ENCODE measurements around the gene FZR1.

The FZR1 gene

GRCh38 chr19:3513229-3514140, 7.4 kb downstream of the FZR1 start:
- TF ChIP-seq CTCF (IDR thresholded peaks at IDR 0.05; ENCODE audit: insufficient read depth, missing control alignments), result no peak
- DNase-seq (ENCODE audit: insufficient read length, low spot score) (no peak), FAIRE-seq (no peak)

- no peak for FAIRE-seq
These were observed 8.8 kb downstream of the FZR1 start for GRCh38 chr19:3514930-3515329.

GRCh38 chr19:3515891-3516422, 9.8 kb downstream of the FZR1 start:
- no peak for TF ChIP-seq CTCF (IDR thresholded peaks at IDR 0.05; ENCODE audit: insufficient read depth, missing control alignments)
- no peak for DNase-seq (ENCODE audit: insufficient read length, low spot score)
- no peak for FAIRE-seq

More at GRCh38 chr19:3514930-3515329, 8.8 kb downstream of the FZR1 start:
- no peak for TF ChIP-seq CTCF (IDR thresholded peaks at IDR 0.05; ENCODE audit: insufficient read depth, missing control alignments)
- no peak for DNase-seq (ENCODE audit: insufficient read length, low spot score)

- DNase-seq (ENCODE audit: insufficient read length, low spot score) (no peak), FAIRE-seq (no peak)
- no peak for TF ChIP-seq CTCF (IDR thresholded peaks at IDR 0.05; ENCODE audit: insufficient read depth, missing control alignments)
These were observed 10.6 kb downstream of the FZR1 start for GRCh38 chr19:3516675-3517207.

- TF ChIP-seq CTCF (IDR thresholded peaks at IDR 0.05; ENCODE audit: insufficient read depth, missing control alignments), result no peak
- no peak for DNase-seq (ENCODE audit: insufficient read length, low spot score)
- no peak for FAIRE-seq
These were observed 11.5 kb downstream of the FZR1 start for GRCh38 chr19:3517638-3518037.

GRCh38 chr19:3518255-3518654, 12.1 kb downstream of the FZR1 start:
- no peak for FAIRE-seq
- DNase-seq (ENCODE audit: insufficient read length, low spot score), result no peak
- TF ChIP-seq CTCF (IDR thresholded peaks at IDR 0.05; ENCODE audit: insufficient read depth, missing control alignments), result no peak

GRCh38 chr19:3518659-3519058, 12.5 kb downstream of the FZR1 start:
- FAIRE-seq (no peak), DNase-seq (ENCODE audit: insufficient read length, low spot score) (no peak)
- no peak for TF ChIP-seq CTCF (IDR thresholded peaks at IDR 0.05; ENCODE audit: insufficient read depth, missing control alignments)
